Activated T-helper 1 cell treated with anti-CD3 and anti-CD28 coated beads, Interleukin-12 subunit alpha, Interleukin-12 subunit beta, Interleukin-2, Interleukin-4 antibody, amounts not matched to agents 30 ng/mL and 10 ng/mL and 1 ng/mL, durations not matched to agents 14 hours and 24 hours and 36 hours (primary cell): ENCODE data around the gene CA7. TPM values are rescaled to one million over a fixed set of nuclear protein-coding genes. Genes with fewer than 3 reads are reported as not detected.
"Not testable (repeated sequence)": the region's sequence is repeated elsewhere in the genome, so short reads cannot be mapped to it uniquely, and the experiment has no call there.

Experiments used
- DNase-seq: peaks from one replicate; pipeline ENCODE4 v3.0.0; 2021; ENCODE audit warnings: low spot score
- H3K27ac Mint-ChIP-seq: one replicate; pipeline ENCODE4 v1.8.0; 2021; ENCODE audit warnings: mild to moderate bottlenecking, mixed read lengths
- H3K27me3 Mint-ChIP-seq: one replicate; pipeline ENCODE4 v1.8.0; 2022; ENCODE audit warnings: mild to moderate bottlenecking, moderate library complexity, mixed read lengths; ENCODE audit not compliant: insufficient read depth
- H3K36me3 Mint-ChIP-seq: one replicate; pipeline ENCODE4 v1.8.0; 2021; ENCODE audit warnings: low read depth, mixed read lengths
- H3K4me1 Mint-ChIP-seq: one replicate; pipeline ENCODE4 v1.8.0; 2021; ENCODE audit warnings: low read depth, mixed read lengths
- H3K4me3 Mint-ChIP-seq: one replicate; pipeline ENCODE4 v1.8.0; 2021; ENCODE audit warnings: mild to moderate bottlenecking, moderate library complexity, mixed read lengths
- H3K9me3 Mint-ChIP-seq: one replicate; pipeline ENCODE4 v1.8.0; 2021; ENCODE audit warnings: mixed read lengths
- intact Hi-C: fragments of 100-400 bp; cut with micrococcal nuclease; formaldehyde crosslinking; loops from one replicate; pipeline ENCODE4 v1.15.1; 2024
- total RNA-seq: library from RNA; stranded (reverse); gene quantifications from 2 replicates; pipeline ENCODE4 v1.2.3, GENCODE V29; 2022

Gene CA7
- total RNA-seq, 1 donor from 2014 or later = 0.13 TPM

DNA sequence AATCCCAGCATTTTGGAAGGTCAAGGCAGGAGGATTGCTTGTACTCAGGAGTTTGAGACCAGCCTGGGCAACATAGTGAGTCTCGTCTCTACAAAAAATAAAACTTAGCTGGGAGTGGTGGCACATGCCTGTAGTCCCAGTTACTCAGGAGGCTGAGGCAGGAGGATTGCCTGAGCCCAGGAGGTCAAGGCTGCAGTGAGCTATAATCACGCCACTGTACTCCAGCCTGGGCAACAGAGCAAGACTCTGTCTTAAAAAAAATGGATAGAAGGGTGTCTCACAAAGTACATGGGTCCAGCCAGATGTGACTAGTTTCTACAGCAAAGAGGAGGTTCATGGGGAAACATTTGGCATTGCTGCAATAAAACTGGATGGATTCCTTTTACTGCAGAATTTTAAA, 27.1 kb downstream of the CA7 start:
- not testable (repeated sequence) for DNase-seq, H3K4me3 Mint-ChIP-seq, H3K27me3 Mint-ChIP-seq, H3K9me3 Mint-ChIP-seq, H3K36me3 Mint-ChIP-seq
- Mint-ChIP-seq H3K27ac (peak overlapping the region; percentile 48), H3K4me1 (peaks cover 57% of the 10 kb centered on the region)
- intact Hi-C loops = loop anchor here (5.0 kb wide), 3 partner anchors 124 to 319 kb away; partner anchors contain the start of genes CKLF and TK2

- Mint-ChIP-seq H3K27ac (no peak overlapping the region), H3K4me3 (no peak overlapping the region), H3K4me1 (peaks cover 61% of the 10 kb centered on the region)
Measured at GRCh38 chr16:66871840-66872239, 27.6 kb downstream of the CA7 start.

DNA sequence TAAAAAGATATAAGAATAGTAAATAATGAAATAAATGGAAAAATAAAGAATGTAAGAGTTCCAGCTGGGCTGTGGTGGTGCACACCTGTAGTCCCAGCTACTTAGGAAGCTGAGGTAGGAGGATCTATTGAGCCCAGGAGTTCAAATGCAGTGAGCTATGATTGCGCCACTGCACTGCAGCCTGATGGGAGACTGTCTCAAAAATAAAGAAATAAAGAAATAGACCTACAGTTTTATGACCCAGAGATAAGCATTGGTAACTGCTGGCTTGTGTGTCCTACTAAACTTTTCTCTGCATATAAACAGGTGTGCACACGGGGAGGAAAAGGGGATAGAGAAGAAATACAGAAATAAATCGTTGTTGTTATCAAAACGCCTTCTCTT, 28.3 kb downstream of the CA7 start:
- no peaks in the 10 kb centered on the region for H3K36me3 Mint-ChIP-seq
- H3K4me1 Mint-ChIP-seq = peaks cover 60% of the 10 kb centered on the region
- peak overlapping the region; percentile 80 for H3K4me3 Mint-ChIP-seq
- peaks cover 7% of the 10 kb centered on the region for H3K9me3 Mint-ChIP-seq
- no peaks in the 10 kb centered on the region for H3K27me3 Mint-ChIP-seq
- no peak for DNase-seq
- intact Hi-C loops = loop anchor here (2.0 to 5.0 kb wide), 4 partner anchors 62 to 320 kb away; partner anchors contain the start of genes CES2, CIAO2B, CKLF and TK2
- H3K27ac Mint-ChIP-seq = peak overlapping the region; percentile 92

More at GRCh38 chr16:66871840-66872239, 27.6 kb downstream of the CA7 start:
- no peak for DNase-seq
- no peaks in the 10 kb centered on the region for H3K36me3 Mint-ChIP-seq
- intact Hi-C loops = loop anchor here (2.0 to 5.0 kb wide), 4 partner anchors 63 to 320 kb away; partner anchors contain the start of genes CES2, CIAO2B, CKLF and TK2
- no peaks in the 10 kb centered on the region for H3K27me3 Mint-ChIP-seq
- H3K9me3 Mint-ChIP-seq = peaks cover 7% of the 10 kb centered on the region

- intact Hi-C loops = loop anchor here (1.0 to 5.0 kb wide), 6 partner anchors 42 to 356 kb away; partner anchors contain the start of genes CES2, CIAO2B, CKLF and TK2
- peaks cover 7% of the 10 kb centered on the region for H3K9me3 Mint-ChIP-seq
- no peaks in the 10 kb centered on the region for H3K36me3 Mint-ChIP-seq
- peak; percentile 90 for DNase-seq
- H3K27ac Mint-ChIP-seq = peak overlapping the region; percentile 92
- no peaks in the 10 kb centered on the region for H3K27me3 Mint-ChIP-seq
- peak overlapping the region; percentile 80 for H3K4me3 Mint-ChIP-seq
- peaks cover 60% of the 10 kb centered on the region for H3K4me1 Mint-ChIP-seq
Measured at GRCh38 chr16:66872943-66873684, 28.9 kb downstream of the CA7 start.

DNA sequence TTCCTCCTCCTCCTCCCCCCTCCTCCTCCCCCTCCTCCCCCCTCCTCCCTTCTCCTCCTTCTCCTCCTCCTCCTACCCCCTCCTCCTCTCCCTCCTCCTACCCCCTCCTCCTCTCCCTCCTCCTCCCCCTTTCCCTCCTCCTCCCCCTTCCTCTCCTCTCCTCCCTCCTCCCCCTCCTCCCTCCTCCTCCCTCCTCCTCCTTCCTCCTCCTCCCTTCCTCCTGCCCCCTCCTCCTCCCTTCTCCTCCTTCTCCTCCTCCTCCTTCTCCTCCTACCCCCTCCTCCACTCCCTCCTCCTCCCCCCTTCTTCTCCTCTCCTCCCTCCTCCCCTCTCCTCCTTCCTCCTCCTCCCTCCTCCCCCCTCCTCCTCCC, 29.5 kb downstream of the CA7 start:
- DNase-seq = no peak
- H3K9me3 Mint-ChIP-seq = peaks cover 7% of the 10 kb centered on the region
- peak overlapping the region; percentile 98 for H3K27ac Mint-ChIP-seq

GRCh38 chr16:66874079-66874775, 30.0 kb downstream of the CA7 start:
- intact Hi-C loops = loop anchor here (5.0 kb wide), 3 partner anchors 127 to 322 kb away; partner anchors contain the start of genes CKLF and TK2
- H3K9me3 Mint-ChIP-seq = peaks cover 7% of the 10 kb centered on the region
- DNase-seq = no peak
- H3K27ac Mint-ChIP-seq = peak overlapping the region; percentile 98
- peak overlapping the region; percentile 37 for H3K4me3 Mint-ChIP-seq
- peaks cover 68% of the 10 kb centered on the region for H3K4me1 Mint-ChIP-seq
- H3K27me3 Mint-ChIP-seq = no peaks in the 10 kb centered on the region
- H3K36me3 Mint-ChIP-seq = no peaks in the 10 kb centered on the region

More for the DNA sequence above, 29.5 kb downstream of the CA7 start:
- intact Hi-C loops = loop anchor here (1.0 to 5.0 kb wide), 6 partner anchors 42 to 356 kb away; partner anchors contain the start of genes CES2, CIAO2B, CKLF and TK2
- Mint-ChIP-seq H3K27me3 (no peaks in the 10 kb centered on the region), H3K36me3 (no peaks in the 10 kb centered on the region), H3K4me3 (no peak overlapping the region), H3K4me1 (peaks cover 66% of the 10 kb centered on the region)

GRCh38 chr16:66878067-66878466, 33.9 kb downstream of the CA7 start:
- H3K27ac Mint-ChIP-seq = peak overlapping the region; percentile 74
- intact Hi-C loops = loop anchor here (2.0 to 5.0 kb wide), 2 partner anchors 107 to 279 kb away; partner anchors contain the start of genes FBXL8 and TRADD
- no peaks in the 10 kb centered on the region for H3K27me3 Mint-ChIP-seq
- peaks cover 70% of the 10 kb centered on the region for H3K4me1 Mint-ChIP-seq
- DNase-seq = no peak
- H3K4me3 Mint-ChIP-seq = peak overlapping the region; percentile 52
- peaks cover 7% of the 10 kb centered on the region for H3K9me3 Mint-ChIP-seq
- peaks cover 3% of the 10 kb centered on the region for H3K36me3 Mint-ChIP-seq

GRCh38 chr16:66880288-66881013, 36.2 kb downstream of the CA7 start, which contains the start of gene PDP2:
TSS of gene PDP2 (plus strand) at chr16:66880515. CDS start at chr16:66884285, 3,770 bp downstream.
- Mint-ChIP-seq H3K4me3 (peak within 1 kb of the TSS; percentile 98), H3K27ac (peak within 1 kb of the TSS; percentile 95), H3K36me3 (peaks cover 10% of the 10 kb centered on the region), H3K27me3 (no peaks in the 10 kb centered on the region), H3K4me1 (peaks cover 51% of the 10 kb centered on the region), H3K9me3 (peaks cover 7% of the 10 kb centered on the region)
- intact Hi-C loops = loop anchor here (1.0 to 2.0 kb wide), 3 partner anchors 54 to 601 kb away; partner anchors contain the start of genes ATP6V0D1, CIAO2B and DYNC1LI2
- peak; percentile 92 for DNase-seq

DNA sequence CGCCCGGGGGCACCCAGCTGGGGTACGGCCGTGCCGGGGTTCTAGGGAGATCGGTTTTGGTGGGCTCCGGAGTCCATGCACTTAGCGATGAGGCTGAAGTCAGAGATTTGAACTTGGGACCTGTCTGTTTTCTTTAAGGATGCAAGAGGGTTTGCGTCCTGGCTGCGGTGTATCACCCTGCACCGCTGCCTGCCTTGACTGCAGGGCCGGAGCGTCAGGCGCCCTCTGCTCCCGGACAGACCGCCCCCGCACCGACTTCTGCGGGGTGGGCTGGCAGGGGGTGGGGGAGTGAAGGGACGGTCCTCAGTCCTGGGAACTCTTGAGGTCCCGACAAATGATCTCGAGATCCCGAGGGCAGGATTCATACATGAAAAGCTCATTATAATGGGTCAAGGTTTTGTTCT, 36.8 kb downstream of the CA7 start:
- Mint-ChIP-seq H3K27ac (peak overlapping the region; percentile 29), H3K27me3 (no peaks in the 10 kb centered on the region), H3K36me3 (peaks cover 14% of the 10 kb centered on the region), H3K4me1 (peaks cover 51% of the 10 kb centered on the region), H3K9me3 (peaks cover 6% of the 10 kb centered on the region), H3K4me3 (peak overlapping the region; percentile 98)
- DNase-seq = no peak
- intact Hi-C loops = loop anchor here (2.0 kb wide), 1 partner anchor 130 kb away; the partner anchor contains the start of gene DYNC1LI2

DNA sequence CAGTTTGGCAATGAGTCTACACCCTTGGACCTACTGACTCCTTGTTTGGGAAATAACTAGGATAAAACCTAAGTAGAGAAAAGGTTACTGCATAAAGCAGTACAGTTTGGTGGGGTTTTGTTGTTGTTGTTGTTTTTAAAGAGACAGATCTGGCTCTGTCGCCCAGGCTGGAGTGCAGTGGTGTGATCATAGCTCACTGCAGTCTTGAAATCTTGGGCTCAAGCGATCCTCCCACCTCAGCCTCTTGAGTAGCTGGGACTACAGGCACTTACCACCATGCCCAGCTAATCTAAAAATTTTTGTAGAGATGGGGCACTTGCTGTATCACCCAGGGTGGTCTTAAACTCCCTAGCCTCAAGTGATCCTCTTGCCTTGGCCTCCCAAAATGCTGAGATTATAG, 37.3 kb downstream of the CA7 start:
- Mint-ChIP-seq H3K27me3 (no peaks in the 10 kb centered on the region), H3K4me1 (peaks cover 51% of the 10 kb centered on the region), H3K36me3 (peaks cover 18% of the 10 kb centered on the region), H3K4me3 (peak overlapping the region; percentile 98), H3K27ac (no peak overlapping the region), H3K9me3 (peaks cover under 1% of the 10 kb centered on the region)
- intact Hi-C loops = loop anchor here (2.0 kb wide), 1 partner anchor 131 kb away; the partner anchor contains the start of gene DYNC1LI2
- DNase-seq = no peak

DNA sequence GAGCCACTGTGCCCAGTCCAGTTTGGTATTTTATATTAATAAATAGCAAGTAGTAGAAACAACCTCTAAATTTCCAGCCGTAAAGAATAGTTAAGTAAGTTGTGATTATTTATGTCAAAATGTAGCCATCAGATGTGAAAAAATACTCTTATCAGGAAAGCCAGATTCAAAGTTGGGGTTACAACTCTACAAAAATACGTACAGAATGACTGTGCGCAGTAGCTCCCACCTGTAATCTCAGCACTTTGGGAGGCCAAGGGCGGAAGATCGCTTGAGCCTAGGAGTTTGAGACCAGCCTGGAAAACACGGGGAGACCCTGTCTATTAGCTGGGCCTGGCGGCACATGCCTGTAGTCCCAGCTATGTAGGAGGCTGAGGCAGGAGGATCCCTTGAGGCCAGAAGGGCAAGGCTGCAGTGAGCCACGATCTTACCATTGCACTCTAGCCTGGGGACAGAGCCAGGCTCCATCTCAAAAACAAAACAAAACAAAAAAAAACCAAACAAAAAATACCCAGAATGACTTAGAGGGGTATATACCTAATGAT, 37.8 kb downstream of the CA7 start:
- Mint-ChIP-seq H3K27me3 (no peaks in the 10 kb centered on the region), H3K4me3 (peak overlapping the region; percentile 98), H3K36me3 (peaks cover 23% of the 10 kb centered on the region), H3K27ac (no peak overlapping the region), H3K4me1 (peaks cover 54% of the 10 kb centered on the region), H3K9me3 (no peaks in the 10 kb centered on the region)
- intact Hi-C loops = loop anchor here (2.0 kb wide), 1 partner anchor 131 kb away; the partner anchor contains the start of gene DYNC1LI2
- DNase-seq = no peak

GRCh38 chr16:66882702-66883101, 38.5 kb downstream of the CA7 start:
- Mint-ChIP-seq H3K4me1 (peaks cover 57% of the 10 kb centered on the region), H3K27ac (no peak overlapping the region), H3K4me3 (no peak overlapping the region), H3K27me3 (no peaks in the 10 kb centered on the region), H3K36me3 (peaks cover 28% of the 10 kb centered on the region), H3K9me3 (no peaks in the 10 kb centered on the region)
- no peak for DNase-seq
- intact Hi-C loops = no loop called here
